Endometrial microvascular endothelial cells (primary cell): ENCODE data around the gene WDFY3. TPM values are rescaled to one million over a fixed set of nuclear protein-coding genes. Genes with fewer than 3 reads are reported as not detected.

Source experiments
- in situ Hi-C: cut with HindIII; loops from 2 replicates; pipeline ENCODE4 v1.10.0; 2017; ENCODE audit warnings: low sequenced_read_pairs, low pct_unique_long_range_greater_than_20kb; ENCODE audit errors: inconsistent ontology term
- total RNA-seq: library from RNA; depleted of rRNA; stranded (reverse); fragments of >200 nt; gene quantifications from one replicate; pipeline ENCODE4 v1.2.3, GENCODE V29; 2015; ENCODE audit errors: inconsistent ontology term

WDFY3 gene
- total RNA-seq, 1 donor from 2014 or later = 83.7 TPM

GRCh38 chr4:84956014-84956413, 10.5 kb downstream of the WDFY3 start:
- in situ Hi-C loops = no loop called here

- in situ Hi-C loops = no loop called here
Measured at GRCh38 chr4:84954982-84955567, 11.4 kb downstream of the WDFY3 start.

- in situ Hi-C loops = no loop called here
Measured at GRCh38 chr4:84952776-84953175, 13.7 kb downstream of the WDFY3 start.

- in situ Hi-C loops = no loop called here
Measured at GRCh38 chr4:84952004-84952403, 14.5 kb downstream of the WDFY3 start.

- in situ Hi-C loops = no loop called here
Measured at GRCh38 chr4:84948056-84948455, 18.4 kb downstream of the WDFY3 start.

- in situ Hi-C loops = no loop called here
Measured at GRCh38 chr4:84944947-84945346, 21.5 kb downstream of the WDFY3 start.

GRCh38 chr4:84940960-84941359, 25.5 kb downstream of the WDFY3 start:
- in situ Hi-C loops = no loop called here

- in situ Hi-C loops = no loop called here
Measured at GRCh38 chr4:84939113-84939512, 27.4 kb downstream of the WDFY3 start.

GRCh38 chr4:84938316-84938715, 28.2 kb downstream of the WDFY3 start:
- in situ Hi-C loops = no loop called here

GRCh38 chr4:84937381-84937977, 29.0 kb downstream of the WDFY3 start:
- in situ Hi-C loops = no loop called here

GRCh38 chr4:84936123-84936522, 30.4 kb downstream of the WDFY3 start:
- in situ Hi-C loops = no loop called here

- in situ Hi-C loops = no loop called here
Measured at GRCh38 chr4:84932462-84932861, 34.0 kb downstream of the WDFY3 start.

- in situ Hi-C loops = no loop called here
Measured at GRCh38 chr4:84931961-84932360, 34.5 kb downstream of the WDFY3 start.

- in situ Hi-C loops = no loop called here
Measured at GRCh38 chr4:84931274-84931673, 35.2 kb downstream of the WDFY3 start.

- in situ Hi-C loops = no loop called here
Measured at GRCh38 chr4:84928089-84928488, 38.4 kb downstream of the WDFY3 start.

- in situ Hi-C loops = no loop called here
Measured at GRCh38 chr4:84927428-84927827, 39.1 kb downstream of the WDFY3 start.

GRCh38 chr4:84925558-84925957, 40.9 kb downstream of the WDFY3 start:
- in situ Hi-C loops = no loop called here

GRCh38 chr4:84924434-84924833, 42.1 kb downstream of the WDFY3 start:
- in situ Hi-C loops = no loop called here

- in situ Hi-C loops = no loop called here
Measured at GRCh38 chr4:84920617-84921016, 45.9 kb downstream of the WDFY3 start.

GRCh38 chr4:84917869-84918600, 48.5 kb downstream of the WDFY3 start:
- in situ Hi-C loops = no loop called here
